NCI-H1930 (cell line): ENCODE measurements around the gene DNAI2.
"Not testable (repeated sequence)": the region's sequence is repeated elsewhere in the genome, so short reads cannot be mapped to it uniquely, and the experiment has no call there.

ENCODE experiments used
- DNase-seq, 2 experiments: peaks; one replicate each; lab custom pipeline; 2025; lab: John Stamatoyannopoulos, UW

The DNAI2 gene

DNA sequence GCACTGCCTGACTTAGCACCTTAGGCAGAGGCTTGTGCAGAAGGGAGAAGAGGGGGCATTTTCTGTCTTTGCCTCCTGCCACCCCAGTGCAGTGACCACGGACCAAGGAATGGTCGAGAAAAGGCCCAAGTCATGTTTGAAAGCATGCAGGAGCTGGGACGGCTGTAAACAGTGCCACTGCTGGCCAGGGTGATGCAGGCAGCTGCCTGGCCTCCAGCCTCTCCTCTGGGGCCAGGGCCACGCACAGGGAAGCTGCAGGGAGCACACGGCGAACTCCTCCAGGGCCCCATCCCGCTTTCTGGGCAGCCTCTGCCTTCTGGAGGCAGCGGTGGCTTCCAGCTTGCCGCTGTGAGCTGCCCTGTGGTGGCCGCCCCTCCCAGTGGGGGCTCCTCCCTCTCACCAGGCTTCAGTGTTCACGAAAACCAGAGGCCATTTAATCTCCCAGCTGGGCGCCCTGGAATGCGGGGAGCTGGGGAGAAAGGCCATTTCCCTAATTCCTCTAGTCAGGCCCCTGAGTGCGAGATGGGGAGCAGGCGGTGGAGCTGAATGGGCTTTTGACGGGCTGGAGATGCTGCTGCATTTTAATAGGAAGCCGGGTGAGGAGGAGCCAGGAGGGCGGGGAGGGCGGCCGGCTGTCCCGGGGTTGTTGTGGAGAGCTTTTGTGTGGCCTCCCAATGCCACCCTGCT is 28.7 kb upstream of the DNAI2 start:
- DNase-seq = no peak

DNA sequence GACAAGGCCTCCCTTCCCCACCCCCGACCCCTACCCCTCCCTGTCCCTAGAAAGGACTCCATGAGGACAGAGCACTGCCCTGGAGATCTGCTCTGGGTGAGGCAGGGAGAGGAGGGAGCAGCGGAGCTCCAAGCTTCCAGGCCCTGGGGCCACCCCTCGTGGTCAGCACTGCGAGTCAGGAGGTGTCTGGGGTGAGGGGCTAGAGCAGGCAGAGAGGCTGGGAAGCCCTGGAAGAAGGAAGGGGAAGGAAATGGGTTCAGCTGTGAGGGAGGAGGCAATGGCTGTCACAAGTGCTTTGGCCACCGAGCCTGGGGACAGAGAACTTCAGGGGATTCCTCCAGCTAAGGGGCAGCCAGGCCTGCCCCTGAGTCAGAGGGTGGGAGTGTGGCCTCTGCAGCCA is 28.2 kb upstream of the DNAI2 start:
- no peak for DNase-seq

DNA sequence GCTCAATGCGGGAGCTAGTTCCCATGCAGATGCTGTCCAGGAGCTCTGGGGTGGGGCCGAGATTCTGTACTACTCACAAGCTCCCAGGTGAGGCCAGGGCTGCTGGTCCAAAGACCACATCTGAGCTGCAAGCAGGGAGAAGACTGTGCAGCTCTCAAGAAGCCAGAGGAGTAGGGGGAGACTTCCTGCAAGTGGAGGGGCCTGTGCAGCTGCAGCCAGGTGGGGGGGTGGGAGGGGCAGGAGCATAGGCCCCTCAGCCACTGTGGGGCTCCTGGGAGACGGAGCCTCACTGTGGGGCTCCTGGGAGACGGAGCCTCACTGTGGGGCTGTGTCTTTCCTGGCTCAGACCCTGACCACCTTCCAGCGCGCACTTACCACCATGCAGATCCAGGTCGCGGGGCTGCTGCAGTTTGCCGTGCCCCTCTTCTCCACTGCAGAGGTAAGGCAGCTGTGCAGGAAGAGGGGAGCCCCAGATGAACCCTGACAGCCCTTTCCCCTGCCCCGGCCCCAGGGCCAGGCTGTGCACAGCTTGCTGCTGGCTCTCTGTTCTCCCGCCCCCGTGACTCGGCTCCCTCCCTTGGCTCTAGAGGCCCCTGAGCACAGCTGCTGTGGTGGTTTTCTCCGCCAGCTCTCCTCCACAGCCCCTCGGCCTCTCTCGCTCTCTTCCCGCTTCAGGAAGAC is 24.3 kb upstream of the DNAI2 start:
- DNase-seq = no peak

DNA sequence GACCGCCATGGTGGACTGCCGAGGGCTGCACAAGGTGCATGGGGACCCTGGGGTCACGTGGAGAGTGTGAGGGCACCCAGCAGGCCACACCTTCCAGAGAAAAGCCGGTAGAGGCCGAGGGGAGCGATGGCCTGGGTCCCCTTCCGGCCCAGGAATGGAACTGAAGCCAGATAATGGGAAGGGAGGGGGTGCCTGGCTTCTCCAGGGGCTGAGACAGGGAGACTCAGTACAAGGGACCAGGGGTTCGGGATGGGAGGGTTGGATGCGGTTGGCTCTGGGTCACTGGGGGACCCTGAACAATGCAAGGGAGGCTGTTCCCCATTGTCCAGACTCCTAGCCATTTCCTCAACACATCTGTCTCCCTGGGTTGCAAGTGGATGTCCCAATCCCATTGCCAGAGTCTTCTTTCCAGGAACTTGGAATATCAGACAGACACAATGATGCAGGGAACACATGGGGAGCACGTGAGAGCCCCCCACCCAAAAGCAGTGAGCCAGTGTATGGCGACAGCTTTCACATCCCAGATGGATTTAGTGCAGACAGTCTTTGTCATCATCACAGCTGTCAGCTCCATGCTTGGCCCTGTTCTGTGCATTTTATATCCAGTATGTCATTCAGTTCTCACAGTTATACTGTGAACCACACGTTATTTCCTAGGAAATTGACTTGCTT is 23.6 kb upstream of the DNAI2 start:
- no peak for DNase-seq

DNA sequence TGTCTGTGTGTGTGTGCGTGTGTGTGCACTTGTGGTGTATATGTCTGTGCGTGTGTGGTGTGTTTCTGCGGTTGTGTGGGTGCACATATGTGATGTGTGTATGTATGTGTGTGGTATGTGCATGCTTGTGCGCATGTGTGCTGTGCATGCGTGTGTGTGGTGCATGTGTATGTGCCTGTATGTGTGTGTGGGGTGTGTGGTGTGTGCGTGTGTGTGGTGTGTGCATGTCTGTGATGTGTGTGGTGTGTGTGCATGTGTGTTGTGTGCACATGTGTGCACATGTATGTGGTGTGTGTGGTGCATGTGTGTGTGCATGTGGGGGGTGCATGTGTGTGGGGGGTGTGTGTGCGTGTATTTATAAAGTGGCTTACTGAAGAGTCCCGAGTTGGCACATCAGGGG is 23.0 kb upstream of the DNAI2 start:
- no peak for DNase-seq

DNA sequence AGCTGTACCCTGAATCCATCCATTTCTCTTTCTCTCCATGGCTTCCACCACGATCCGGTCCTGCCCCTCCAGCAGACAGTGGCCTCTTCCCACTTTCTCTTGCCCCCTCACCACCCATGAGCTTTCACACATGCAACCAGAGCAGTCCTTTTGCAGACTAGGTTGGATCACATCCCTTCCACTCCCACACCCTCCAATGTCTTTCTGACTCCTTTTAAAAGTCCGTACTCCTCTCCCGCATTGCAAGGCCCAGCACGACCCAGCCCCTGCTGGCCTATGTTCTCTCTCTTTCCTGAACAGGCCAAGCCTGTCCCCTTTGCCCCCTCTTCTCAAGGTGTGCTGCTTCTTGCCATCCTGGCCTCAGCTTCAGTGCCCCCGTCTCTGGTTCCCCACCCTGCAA is 22.5 kb upstream of the DNAI2 start:
- no peak for DNase-seq

DNA sequence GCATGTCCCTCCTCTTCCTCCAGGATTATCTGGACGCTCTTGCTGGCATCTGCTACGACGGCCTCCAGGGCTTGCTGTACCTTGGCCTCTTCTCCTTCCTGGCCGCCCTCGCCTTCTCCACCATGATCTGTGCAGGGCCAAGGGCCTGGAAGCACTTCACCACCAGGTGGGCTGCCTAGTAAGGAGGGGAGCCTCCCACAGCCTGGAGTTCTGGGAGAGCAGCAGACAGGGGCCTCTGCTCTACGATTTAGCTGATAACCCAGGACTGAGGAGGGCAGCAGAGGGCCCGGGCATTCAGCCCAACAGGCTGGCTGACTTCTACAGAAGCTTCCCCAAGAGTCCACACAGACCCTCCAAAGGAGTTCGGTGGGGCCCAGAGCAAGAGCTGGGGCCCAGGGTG is 21.8 kb upstream of the DNAI2 start:
- no peak for DNase-seq

DNA sequence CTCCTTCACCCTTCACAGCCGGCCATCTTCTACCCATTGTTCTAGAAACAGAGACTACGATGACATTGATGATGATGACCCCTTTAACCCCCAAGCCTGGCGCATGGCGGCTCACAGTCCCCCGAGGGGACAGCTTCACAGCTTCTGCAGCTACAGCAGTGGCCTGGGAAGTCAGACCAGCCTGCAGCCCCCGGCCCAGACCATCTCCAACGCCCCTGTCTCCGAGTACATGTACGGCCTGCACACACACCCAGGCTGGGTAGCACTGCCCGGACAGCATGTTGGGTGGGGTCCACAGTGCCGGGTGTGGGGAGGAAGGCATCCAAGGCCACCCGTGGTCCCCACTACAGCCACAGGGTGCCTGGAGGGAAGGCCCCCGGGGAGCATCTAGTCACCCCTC is 21.0 kb upstream of the DNAI2 start:
- DNase-seq = no peak

DNA sequence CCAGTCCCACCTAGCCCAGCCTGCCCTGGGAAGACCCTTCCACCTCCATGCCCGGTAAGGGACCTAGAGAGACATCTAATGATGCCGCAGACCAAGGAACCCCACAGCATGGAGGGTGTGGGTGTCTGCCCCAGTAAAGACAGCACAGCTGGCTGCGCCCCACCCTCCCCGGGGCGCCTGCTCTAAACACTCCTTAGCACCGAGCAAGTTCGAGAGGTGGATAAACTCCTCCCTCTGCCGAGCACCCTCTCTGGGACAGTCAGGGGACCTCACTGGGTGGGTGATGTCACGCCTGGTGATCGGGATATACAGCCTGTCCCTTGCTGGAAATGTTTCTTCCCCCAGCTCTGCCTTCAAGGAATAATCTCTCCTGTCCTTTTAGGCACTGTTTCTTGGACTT is 16.7 kb upstream of the DNAI2 start:
- DNase-seq = no peak

DNA sequence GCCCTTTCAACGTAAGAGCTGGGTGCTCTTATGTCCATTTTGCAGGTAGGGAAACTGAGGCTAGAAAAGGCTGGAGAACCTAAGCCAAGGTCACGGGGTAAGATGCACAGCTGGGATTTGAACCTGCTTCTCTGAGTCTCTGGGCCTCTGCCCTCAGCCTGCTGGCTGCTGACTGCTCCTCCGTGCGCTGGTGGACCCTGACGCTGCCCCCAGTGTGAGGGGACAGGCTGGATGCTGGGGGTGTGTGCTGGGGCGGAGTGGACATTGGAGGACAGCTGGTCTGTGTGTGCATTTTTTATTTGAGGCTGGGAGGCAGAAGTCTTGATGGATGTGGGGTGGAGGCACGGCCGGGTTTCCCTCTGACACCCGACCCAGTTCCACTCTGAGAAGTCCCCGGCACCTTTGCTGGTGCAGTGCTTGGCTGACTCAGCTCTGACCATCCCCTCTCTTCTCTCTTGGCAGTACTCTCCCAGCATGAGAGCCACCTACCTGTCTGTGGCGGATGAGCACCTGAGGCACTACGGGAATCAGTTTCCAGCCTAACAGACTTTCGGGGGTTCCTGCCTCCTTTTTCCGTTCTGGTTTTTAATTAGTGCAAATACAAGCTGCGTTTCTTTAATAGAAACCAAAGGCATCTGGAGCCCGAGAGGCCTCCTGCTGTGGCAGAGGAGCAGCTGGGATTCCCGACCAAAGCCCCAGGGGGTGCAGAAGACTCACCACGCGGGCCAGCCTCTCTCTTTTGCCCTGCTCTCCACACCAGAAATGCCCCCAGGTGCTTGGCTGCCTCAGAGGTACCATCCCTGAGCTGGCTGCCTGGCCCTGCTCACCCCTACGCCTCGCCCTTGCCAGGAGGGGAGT is 14.1 kb upstream of the DNAI2 start:
- no peak for DNase-seq

DNA sequence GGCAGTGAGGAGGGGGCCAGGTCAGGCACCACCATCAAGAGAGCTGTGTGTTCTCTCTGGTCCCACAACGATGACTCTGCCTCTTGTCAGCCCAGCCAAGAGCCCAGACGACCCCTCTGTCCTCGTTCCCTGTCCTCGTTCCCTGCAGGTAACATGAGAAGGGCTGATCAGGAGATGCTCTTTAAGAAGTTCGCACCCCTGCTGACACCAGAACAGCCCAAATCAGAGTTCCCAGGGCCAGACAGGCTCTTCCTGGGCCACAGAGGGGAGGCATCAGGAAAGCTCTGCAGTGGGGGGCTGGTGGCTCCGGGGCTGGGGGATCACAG is 13.5 kb upstream of the DNAI2 start:
- DNase-seq = no peak

DNA sequence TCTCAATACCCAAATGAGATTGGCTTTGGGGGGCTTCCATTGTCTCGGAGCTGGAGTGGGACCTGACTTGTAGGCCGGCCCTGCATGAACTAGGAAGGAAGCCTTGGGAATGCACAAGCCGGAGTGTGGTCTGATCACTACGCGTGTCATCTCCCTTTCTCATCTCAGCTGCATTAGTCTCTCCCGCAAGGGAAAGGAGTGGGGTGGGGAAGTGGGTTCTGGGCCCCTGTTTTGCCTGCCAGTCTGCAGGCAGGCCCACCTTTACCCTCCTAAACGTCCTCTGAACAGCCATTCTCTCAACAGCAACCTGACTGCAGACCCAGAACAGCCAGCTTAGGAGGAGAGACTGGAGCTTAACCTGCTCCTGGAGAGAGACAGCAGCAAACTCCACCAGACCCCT is 11.4 kb upstream of the DNAI2 start:
- DNase-seq = no peak

DNA sequence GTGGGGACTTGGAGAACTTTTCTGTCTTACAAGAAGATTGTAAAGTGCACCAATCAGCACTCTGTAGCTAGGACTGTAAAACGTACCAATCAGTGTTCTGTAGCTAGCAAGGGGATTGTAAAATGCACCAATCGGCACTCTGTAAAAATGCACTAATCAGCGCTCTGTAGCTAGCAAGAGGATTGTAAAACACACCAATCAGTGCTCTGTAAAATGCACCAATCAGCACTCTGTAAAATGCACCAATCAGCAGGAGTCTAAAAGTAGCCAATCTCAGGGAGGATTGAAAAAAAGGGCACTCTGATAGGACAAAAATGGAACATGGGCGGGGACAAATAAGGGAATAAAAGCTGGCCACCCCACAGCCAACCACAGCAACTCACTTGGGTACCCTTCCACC is 7.0 kb upstream of the DNAI2 start:
- DNase-seq = not testable (repeated sequence)

DNA sequence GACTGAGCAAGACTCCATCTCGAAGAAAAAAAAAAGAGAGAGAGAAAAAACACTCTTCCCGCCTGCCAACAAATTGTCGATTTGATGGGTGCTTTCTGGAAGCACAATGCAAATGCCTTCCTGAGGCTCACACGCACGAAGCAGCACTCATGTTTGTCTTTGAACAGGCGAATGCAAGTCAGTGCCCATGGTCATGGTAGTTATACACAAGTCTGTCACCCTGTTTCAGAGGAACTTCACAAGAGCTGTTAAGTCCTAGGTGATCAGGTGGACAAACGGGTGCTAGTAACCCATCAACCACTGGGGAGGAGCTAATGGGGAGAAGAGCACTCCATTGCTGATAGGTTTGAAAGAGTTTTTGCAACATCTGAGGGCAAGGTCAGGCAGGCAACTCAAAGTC is 6.5 kb upstream of the DNAI2 start:
- DNase-seq = no peak

DNA sequence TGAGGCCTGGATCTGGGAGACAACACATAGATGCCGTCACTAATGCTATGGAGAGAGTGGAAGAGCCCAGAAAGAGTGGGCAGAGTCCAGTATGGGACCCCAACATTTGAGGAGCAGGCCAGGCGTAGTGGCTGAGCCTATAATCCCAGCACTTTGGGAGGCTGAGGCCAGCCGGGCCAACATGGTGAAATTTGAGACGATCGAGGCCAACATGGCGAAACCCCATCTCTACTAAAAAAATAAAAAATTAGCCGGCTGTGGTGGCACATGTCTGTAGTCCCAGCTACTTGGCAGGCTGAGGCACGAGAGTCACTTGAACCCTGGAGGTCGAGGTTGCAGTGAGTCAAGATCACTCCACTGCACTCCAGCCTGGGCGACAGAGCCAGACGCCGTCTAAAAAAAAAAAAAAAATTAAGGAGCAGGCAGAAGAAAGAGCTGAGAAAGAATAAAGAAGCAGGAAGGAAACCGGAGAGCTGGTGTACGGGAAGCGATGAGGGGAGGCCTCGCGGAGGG is 6.0 kb upstream of the DNAI2 start:
- DNase-seq = no peak

DNA sequence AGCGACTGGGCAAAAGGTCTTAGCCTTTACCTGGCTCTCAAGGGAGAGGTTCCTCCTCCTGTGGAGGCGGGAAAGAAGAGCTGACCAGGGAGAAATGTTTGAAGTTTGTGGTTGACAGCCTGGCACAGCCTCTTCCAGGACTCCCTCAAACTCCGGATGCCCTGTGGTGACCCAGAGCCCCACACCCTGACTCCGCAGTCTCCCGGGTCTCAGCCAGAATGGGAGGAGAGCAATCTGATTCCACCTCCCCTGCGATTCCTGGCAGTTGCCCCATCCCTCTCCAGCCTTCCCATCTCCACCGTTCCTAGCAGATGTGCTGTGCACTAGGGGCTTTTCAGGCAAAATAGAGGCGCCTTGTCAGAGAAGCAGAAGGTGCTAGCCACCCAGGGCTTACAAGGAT is 5.5 kb upstream of the DNAI2 start:
- DNase-seq = no peak

DNA sequence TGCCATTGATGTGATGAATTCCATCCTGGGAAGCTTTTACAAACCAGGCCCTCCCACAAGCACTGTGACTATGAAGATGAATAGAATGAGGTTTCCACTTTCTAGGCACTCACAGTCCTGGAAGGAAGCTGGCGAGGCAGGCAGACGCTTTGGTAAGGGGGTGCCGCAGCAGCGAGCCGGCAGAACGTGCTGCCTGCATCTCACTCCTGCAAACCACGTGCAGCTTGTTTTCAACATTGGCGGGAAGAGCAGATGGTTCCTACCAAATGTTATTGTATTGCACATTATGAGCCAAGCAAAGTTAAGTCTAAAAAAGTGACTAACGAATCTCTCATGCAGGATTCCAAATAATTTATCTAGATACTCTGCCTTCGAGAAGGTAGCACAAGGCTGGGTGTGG is 3.7 kb upstream of the DNAI2 start:
- DNase-seq = no peak

DNA sequence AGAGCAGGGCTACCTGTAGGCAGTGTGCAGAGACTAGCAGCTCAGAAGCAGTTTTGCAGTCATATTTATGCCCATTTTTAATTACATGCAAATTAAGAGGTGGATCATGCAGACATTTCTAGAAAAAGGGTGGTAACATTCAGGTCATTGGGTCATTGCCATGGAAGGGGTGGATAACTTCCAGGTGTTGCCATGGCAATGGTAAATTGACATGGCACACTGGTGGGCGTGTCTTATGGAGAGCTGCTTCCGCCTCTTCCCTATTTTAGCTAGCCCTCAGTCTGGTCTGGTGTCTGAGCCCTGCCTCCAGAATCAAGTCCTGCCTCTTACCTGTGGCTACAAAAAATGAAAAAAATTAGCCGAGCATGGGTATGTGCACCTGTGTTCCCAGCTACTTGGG is 2.8 kb upstream of the DNAI2 start:
- no peak for DNase-seq

DNA sequence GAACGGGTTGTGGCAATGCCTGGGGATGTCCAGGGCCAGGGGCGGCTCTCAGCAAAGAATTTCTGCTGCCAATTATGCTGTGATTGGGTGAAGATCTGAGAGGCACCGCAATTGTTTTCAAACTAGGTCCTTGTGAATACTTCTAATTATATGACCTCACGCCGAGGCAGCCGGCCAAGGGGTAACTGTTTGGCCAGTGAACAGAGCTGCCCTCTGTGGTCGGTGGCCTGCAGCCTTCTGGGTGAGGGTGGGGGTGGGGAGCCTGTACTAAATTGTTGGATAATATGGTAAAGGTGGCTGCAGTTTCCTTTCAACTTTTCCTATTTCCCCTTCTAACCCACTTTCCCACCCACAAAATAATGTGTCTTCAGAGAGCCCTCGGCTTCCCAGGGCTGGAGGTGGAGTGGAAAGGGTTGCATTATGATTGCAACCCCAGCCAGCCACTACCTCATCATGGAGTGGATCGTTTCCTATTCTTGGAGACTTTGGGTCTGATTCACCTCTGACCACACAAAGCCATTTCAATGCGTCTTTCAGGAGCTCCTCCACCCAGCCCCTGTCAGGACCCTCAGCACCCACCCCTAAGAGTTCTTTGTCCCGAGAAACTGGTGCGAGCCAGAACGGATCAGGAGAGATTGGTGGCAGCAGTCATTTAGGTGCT is 2.0 kb upstream of the DNAI2 start:
- no peak for DNase-seq

DNA sequence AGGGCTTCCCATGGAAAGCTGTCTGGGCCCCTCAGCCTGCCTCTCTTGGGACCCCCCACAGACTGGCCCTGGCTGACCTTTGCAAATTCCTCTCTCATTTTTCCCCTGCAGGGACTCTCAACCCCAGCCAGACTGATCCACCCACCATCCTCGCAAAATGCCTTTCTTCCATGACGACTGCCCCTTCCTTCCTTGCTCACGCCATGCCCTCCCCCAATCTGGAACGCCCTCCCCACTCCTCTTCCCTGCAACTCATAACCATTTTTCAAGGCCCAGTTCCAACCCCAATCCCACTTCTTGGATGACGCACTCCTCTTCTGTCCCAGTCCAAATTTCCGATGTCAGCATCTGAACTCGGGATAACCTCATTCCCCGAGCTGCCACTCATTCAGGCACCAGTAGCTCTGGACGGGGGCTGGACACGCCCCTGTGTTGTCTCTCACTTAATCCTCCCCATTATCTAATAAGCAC is 1.3 kb upstream of the DNAI2 start:
- no peak for DNase-seq

DNA sequence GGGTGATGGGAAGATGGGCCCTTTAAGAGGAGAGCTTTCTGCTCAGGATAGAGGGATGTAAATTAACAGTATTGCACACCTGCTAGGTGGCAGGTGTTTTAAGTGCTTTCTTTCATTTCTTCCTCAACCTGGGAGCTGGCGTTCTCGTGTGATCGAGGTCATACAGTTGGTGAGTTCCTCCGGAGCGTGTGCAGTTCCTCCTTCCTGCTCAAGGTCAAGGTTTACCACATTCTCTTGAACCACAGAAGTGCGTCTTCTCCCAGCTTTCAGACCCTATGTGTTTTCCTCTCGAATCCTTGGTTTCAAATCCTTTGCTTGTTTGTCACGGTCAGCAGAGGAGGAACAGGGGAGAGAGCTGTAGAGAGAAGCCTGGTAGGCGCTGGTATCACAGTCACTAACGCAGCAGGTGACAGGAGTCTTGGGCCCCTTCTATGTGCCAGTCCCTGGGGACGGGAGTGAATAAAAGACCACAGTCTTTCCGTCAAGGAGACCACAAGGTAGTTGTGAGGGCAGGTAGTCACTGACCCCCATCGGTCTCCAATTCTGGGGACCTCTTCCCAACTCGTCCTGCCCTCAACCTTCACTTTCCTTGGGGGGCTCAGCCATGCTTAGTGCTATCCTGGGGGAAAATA is 791 bp downstream of the DNAI2 start:
- no peak for DNase-seq
